OCI-LY3 (cell line): ENCODE measurements around the gene RGS6.

Source experiments
- CTCF ChIP-seq: fragments of 200-600, 300-600 bp; sonication (generic); IDR thresholded peaks from 2 replicates; pipeline ENCODE4 v1.5.1; 2014; ENCODE audit warnings: antibody characterized with exemption, low read length, low read depth
- EZH2phosphoT487 ChIP-seq: fragments of 200-600 bp; shearing (Covaris generic); IDR thresholded peaks from 2 replicates; pipeline ENCODE4 v1.6.1; 2018; ENCODE audit warnings: antibody characterized with exemption, mixed run types, low read depth

DNA sequence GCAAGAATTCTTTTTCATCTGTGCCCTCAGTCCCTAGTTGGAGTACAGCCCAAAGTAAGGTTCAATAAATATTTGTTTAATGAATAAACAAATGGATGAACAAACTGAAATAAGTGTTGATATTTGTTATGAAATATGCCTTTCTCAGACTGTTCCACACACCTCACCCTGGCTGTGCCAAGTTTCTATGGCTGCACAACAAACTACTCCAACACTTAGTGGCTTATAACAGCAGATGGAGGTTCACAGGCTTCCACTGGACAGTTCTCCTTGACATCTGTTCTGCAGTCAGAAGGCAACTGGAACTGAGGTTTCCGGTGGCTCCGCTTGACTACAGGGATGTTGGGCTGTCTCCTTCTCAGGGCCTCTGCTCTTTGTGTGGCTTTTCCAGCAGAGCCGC lies 197.1 kb downstream of the RGS6 start:
- TF ChIP-seq CTCF (no peak), EZH2phosphoT487 (no peak)
